GM18499 (cell line): ENCODE data around the gene KLHL10.

Experiments
- ATAC-seq: cut with Tn5 transposase; IDR thresholded peaks from one replicate; pipeline ENCODE4 v1.9.1; 2021; ENCODE audit warnings: moderate number of reproducible peaks; ENCODE audit not compliant: insufficient read depth, unreplicated experiment

KLHL10 gene

GRCh38 chr17:41891135-41892020 lies 53.8 kb downstream of the KLHL10 start:
- ATAC-seq = no peak

DNA sequence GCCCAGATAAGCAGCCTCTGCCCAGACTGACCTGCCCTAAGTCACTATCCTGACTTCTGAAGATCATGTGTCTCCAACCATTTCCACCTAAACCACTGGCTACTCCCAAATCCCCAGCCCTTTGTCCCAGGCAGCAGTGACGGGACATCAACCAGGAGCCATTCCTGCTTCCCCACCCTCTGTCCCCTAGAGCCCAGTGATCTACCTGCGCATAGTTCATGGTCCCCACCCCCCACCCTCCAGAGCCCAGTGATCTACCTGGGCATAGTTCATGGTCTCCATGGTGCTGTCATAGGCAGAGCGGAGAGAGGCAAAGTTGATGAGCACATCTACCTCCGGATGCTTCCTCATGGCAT lies 54.4 kb downstream of the KLHL10 start:
- no peak for ATAC-seq

GRCh38 chr17:41893384-41893783 lies 55.8 kb downstream of the KLHL10 start:
- no peak for ATAC-seq

DNA sequence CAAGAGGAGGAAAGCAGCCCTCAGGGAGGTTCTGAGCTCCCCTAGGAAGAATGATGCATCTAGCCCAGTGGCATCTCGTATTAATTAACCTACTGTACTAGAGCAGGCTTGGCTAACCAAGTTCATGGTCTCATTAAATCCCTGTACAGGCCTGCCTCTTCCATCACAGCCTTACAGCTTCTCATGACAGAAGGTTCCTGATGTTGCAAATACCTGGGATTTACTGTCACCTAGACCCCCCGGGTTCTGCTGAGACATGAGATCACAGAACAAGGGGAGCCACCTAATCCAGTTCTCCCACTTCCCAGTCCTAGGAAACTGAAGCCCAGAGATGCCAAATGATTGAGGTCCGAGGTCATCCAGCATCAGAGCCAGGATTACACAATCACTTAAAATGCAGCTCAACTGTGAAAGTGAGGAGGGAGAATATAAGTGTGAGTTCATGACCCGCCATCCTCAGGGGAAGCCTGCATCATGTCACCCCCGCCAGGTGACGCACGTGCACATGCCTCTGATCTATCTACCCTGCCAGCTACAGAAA lies 57.2 kb downstream of the KLHL10 start:
- ATAC-seq = no peak

- no peak for ATAC-seq
These were observed 58.0 kb downstream of the KLHL10 start for GRCh38 chr17:41895617-41896016.

DNA sequence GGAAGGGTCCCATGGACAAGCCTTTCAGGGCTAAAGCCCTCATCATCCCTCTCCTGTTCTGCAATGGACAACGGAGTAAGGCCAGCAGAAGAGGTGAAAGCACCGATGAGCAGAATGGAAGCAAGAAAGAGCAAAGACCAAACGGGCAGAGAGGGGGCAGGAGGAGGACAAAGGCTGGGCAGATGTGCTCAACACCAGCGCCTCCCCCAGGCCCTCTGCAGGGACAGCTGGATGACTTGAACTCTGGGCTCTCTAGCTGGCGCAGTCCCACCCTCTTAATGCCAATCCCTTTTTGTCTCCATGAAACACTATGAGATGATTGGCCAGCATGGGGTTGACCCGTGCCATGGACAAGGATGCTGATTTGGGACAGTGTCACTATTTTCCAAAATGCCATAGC lies 59.1 kb downstream of the KLHL10 start:
- ATAC-seq = no peak
